Measurements from ENCODE around the gene LRCH3.

DNA sequence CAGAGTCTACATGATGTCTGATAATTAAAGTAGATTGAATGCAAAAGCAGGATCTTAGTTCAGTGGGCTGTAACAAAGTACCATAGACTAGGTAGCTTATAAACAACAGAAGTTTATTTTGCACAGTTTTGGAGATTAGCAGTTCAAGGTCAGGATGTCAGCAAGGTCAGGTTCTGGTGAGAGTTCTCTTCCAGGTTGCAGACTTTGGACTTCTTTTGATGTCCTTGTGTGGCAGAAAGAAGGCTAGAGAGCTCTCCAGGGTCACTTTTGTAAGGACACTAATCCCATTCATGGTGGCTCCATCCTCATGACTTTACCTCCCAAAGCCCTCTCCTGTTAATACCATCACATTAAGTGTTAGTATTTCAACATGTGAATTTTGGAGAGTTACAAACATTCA is 29.3 kb upstream of the LRCH3 start:
- TF ChIP-seq, protein P1, sequence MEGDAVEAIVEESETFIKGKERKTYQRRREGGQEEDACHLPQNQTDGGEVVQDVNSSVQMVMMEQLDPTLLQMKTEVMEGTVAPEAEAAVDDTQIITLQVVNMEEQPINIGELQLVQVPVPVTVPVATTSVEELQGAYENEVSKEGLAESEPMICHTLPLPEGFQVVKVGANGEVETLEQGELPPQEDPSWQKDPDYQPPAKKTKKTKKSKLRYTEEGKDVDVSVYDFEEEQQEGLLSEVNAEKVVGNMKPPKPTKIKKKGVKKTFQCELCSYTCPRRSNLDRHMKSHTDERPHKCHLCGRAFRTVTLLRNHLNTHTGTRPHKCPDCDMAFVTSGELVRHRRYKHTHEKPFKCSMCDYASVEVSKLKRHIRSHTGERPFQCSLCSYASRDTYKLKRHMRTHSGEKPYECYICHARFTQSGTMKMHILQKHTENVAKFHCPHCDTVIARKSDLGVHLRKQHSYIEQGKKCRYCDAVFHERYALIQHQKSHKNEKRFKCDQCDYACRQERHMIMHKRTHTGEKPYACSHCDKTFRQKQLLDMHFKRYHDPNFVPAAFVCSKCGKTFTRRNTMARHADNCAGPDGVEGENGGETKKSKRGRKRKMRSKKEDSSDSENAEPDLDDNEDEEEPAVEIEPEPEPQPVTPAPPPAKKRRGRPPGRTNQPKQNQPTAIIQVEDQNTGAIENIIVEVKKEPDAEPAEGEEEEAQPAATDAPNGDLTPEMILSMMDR (IDR thresholded peaks at IDR 0.05 in 2 of 3, conservative IDR thresholded peaks at IDR 0.05 in 1 of 3; ENCODE audit: insufficient read depth in 2 of 3, low read depth in 1 of 3, low read length in 3 of 3): no peak
- TF ChIP-seq, protein P2, sequence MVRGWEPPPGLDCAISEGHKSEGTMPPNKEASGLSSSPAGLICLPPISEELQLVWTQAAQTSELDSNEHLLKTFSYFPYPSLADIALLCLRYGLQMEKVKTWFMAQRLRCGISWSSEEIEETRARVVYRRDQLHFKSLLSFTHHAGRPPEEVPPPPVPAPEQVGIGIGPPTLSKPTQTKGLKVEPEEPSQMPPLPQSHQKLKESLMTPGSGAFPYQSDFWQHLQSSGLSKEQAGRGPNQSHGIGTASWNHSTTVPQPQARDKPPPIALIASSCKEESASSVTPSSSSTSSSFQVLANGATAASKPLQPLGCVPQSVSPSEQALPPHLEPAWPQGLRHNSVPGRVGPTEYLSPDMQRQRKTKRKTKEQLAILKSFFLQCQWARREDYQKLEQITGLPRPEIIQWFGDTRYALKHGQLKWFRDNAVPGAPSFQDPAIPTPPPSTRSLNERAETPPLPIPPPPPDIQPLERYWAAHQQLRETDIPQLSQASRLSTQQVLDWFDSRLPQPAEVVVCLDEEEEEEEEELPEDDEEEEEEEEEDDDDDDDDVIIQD (CRISPR knock-in tag; IDR thresholded peaks at IDR 0.05): no peak
- TF ChIP-seq, protein P3, sequence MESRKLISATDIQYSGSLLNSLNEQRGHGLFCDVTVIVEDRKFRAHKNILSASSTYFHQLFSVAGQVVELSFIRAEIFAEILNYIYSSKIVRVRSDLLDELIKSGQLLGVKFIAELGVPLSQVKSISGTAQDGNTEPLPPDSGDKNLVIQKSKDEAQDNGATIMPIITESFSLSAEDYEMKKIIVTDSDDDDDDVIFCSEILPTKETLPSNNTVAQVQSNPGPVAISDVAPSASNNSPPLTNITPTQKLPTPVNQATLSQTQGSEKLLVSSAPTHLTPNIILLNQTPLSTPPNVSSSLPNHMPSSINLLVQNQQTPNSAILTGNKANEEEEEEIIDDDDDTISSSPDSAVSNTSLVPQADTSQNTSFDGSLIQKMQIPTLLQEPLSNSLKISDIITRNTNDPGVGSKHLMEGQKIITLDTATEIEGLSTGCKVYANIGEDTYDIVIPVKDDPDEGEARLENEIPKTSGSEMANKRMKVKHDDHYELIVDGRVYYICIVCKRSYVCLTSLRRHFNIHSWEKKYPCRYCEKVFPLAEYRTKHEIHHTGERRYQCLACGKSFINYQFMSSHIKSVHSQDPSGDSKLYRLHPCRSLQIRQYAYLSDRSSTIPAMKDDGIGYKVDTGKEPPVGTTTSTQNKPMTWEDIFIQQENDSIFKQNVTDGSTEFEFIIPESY (CRISPR knock-in tag; IDR thresholded peaks at IDR 0.05): no peak
- TF ChIP-seq ETV1 (tag; conservative IDR thresholded peaks at IDR 0.05; ENCODE audit: low read depth) (no peak), RBM39 (optimal IDR thresholded peaks at IDR 0.05; ENCODE audit: low read depth, low read length) (no peak), EP300 (IDR thresholded peaks at IDR 0.05; ENCODE audit: low read length) (no peak), HDAC1 (IDR thresholded peaks at IDR 0.05) (no peak), ZNF583 (CRISPR knock-in tag; IDR thresholded peaks at IDR 0.05) (no peak), POLR2A (conservative IDR thresholded peaks at IDR 0.05) (no peak), ZNF589 (CRISPR knock-in tag; IDR thresholded peaks at IDR 0.05; ENCODE audit: low read depth) (no peak), PTTG1 (tag; IDR thresholded peaks at IDR 0.05; ENCODE audit: low read depth) (no peak)
